ENCODE measurements around the gene ELP1. TPM values are rescaled to one million over a fixed set of nuclear protein-coding genes. Genes with fewer than 3 reads are reported as not detected.
"Not testable (repeated sequence)": the region's sequence is repeated elsewhere in the genome, so short reads cannot be mapped to it uniquely, and the experiment has no call there.

The ELP1 gene
- total RNA-seq, 3 donors from 2014 or later: 14.3 to 18.7 (median 16.7) TPM

DNA sequence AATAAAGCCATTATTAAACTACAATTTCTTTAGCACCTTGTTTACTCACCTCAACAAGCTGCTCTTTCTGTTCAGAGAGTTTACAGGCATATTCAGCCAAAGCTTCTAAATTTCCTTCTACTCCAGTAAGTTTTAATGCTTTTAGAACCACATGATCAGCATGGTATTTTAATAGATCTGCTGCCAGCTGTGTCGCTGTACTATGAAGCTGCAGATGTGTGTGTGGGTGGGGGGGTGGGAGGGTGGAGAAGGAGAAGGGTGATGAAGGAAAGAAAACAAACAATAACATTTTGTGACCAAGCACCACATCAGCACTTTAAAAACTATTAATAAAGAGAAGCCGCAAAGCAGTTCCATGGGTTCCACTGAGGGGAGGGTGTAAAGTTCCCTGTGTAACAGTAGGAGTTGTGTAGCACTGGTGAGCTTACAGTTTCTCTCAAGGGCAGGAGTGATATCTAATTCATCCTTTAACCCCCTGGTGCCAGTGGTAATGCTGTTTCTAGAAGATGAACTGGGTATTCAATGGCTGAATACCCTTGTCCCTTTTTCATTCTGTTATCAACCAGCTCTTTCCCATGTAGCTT lies 38.8 kb upstream of the ELP1 start:
- no peak overlapping the region for H3K4me3 ChIP-seq
- intact Hi-C loops (cut with DNase I, micrococcal nuclease): no loop called here

DNA sequence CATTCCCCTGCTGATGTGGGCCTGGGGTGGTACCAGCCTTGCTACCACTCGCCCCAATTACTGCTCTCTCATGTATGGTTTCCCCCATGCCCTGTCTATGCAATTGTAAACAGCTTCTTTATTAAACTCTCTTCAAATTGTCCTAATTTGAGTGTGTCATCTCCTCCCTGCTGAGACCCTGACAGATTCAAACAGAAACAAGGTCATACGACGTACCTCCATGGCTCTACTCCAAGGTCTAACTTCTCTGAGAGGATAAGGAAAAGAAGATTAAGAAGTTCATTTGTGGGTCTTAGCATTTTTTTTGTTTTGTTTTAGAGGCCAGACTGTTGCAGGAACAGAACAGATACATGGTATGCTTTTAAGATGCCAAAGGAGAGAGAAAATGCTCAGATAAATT lies 38.3 kb upstream of the ELP1 start:
- no peak for DNase-seq
- H3K4me3 ChIP-seq: no peak overlapping the region
- ATAC-seq: no peak
- TF ChIP-seq, protein P1, sequence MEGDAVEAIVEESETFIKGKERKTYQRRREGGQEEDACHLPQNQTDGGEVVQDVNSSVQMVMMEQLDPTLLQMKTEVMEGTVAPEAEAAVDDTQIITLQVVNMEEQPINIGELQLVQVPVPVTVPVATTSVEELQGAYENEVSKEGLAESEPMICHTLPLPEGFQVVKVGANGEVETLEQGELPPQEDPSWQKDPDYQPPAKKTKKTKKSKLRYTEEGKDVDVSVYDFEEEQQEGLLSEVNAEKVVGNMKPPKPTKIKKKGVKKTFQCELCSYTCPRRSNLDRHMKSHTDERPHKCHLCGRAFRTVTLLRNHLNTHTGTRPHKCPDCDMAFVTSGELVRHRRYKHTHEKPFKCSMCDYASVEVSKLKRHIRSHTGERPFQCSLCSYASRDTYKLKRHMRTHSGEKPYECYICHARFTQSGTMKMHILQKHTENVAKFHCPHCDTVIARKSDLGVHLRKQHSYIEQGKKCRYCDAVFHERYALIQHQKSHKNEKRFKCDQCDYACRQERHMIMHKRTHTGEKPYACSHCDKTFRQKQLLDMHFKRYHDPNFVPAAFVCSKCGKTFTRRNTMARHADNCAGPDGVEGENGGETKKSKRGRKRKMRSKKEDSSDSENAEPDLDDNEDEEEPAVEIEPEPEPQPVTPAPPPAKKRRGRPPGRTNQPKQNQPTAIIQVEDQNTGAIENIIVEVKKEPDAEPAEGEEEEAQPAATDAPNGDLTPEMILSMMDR (IDR thresholded peaks at IDR 0.05): no peak
- no peaks in the 10 kb centered on the region for H3K36me3 ChIP-seq (ENCODE audit: low read depth)
- intact Hi-C loops (cut with DNase I, micrococcal nuclease): no loop called here
- no peaks in the 10 kb centered on the region for H3K9me3 ChIP-seq
- H3K4me1 ChIP-seq (ENCODE audit: low read depth): no peaks in the 10 kb centered on the region

More for the DNA sequence above, 38.8 kb upstream of the ELP1 start:
- TF ChIP-seq, protein P1 (IDR thresholded peaks at IDR 0.05): no peak
- Histone ChIP-seq H3K9me3 (no peaks in the 10 kb centered on the region), H3K36me3 (ENCODE audit: low read depth) (no peaks in the 10 kb centered on the region), H3K4me1 (ENCODE audit: low read depth) (no peaks in the 10 kb centered on the region)
- ATAC-seq (no peak), DNase-seq (no peak)

DNA sequence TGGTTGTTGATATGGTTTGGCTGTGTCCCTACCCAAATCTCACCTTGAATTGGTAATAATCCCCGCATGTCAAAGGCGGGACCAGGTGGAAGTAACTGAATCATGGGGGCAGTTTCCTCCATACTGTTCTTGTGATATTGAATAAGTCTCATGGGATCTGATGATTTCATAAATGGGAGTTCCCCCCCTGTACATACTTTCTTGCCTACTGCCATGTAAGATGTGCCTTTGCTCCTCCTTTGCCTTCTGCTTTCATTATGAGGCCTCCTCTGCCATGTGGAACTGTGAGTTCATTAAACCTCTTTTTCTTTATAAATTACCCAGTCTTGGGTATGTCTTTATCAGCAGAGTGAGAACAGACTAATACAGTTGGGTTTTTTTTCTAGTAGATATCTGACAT lies 37.5 kb upstream of the ELP1 start:
- DNase-seq; H3K36me3 ChIP-seq (ENCODE audit: low read depth); intact Hi-C loops (cut with DNase I, micrococcal nuclease); H3K4me1 ChIP-seq (ENCODE audit: low read depth); H3K4me3 ChIP-seq; H3K9me3 ChIP-seq; ATAC-seq: not testable (repeated sequence)

DNA sequence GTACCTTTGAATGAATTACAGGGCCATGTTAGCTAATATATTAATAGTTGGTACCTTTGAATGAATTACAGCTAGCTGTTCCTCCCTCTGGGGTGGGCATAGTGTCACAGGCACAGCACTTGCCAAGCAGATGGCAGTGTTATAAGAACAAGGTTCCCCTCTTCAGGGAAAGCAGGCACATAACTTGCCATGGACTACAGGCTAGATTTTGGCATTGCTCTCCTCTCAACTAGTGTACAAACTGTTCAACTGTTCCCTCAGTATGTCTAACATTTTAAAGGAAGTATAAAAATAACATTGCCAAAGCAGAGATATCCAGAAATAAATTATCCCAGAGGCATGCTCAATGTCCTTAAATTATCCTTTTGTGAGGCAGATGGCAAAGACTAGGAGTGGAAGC lies 34.0 kb upstream of the ELP1 start:
- TF ChIP-seq, protein P1 (IDR thresholded peaks at IDR 0.05): no peak
- no peak for DNase-seq

DNA sequence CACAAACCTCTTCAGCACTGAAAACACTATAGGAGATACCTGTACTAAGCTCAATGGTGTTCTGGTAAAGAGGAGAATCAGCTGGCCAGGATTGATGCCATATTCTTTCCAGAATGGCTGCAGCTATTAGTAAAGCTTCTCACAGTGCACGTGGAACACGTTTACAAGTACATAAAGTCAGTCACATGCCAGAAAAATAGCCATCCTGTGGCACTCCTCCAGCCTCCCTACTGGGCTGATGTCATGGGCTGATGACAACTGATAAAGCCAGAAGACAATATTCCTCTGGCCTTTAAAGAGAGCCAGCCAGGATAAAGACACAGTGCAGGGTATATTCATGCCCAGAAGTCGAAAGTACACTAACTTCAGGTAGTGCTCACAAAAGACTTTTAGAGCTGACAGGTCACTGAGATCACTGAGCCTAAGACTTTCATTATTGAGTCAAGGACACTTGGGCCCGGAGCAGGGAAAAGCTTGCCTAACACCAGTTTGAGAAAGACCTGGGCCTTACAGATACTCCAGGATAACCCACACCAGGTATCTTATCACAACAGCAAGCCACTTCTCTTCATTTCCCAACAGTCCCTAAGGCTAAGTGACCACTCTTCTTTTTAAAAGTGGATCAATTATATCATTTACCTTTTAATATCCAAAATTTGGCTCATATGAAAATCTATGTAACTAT lies 29.7 kb upstream of the ELP1 start:
- ATAC-seq (no peak), DNase-seq (no peak)
- Histone ChIP-seq H3K4me1 (ENCODE audit: low read depth) (no peaks in the 10 kb centered on the region), H3K4me3 (no peak overlapping the region), H3K9me3 (no peaks in the 10 kb centered on the region), H3K36me3 (ENCODE audit: low read depth) (no peaks in the 10 kb centered on the region)
- TF ChIP-seq, protein P1 (IDR thresholded peaks at IDR 0.05): no peak
- intact Hi-C loops (cut with DNase I, micrococcal nuclease): no loop called here

More for the DNA sequence above, 34.0 kb upstream of the ELP1 start:
- Histone ChIP-seq H3K4me3 (no peak overlapping the region), H3K4me1 (ENCODE audit: low read depth) (no peaks in the 10 kb centered on the region), H3K9me3 (no peaks in the 10 kb centered on the region), H3K36me3 (ENCODE audit: low read depth) (no peaks in the 10 kb centered on the region)
- no peak for ATAC-seq
- intact Hi-C loops (cut with DNase I, micrococcal nuclease): no loop called here

DNA sequence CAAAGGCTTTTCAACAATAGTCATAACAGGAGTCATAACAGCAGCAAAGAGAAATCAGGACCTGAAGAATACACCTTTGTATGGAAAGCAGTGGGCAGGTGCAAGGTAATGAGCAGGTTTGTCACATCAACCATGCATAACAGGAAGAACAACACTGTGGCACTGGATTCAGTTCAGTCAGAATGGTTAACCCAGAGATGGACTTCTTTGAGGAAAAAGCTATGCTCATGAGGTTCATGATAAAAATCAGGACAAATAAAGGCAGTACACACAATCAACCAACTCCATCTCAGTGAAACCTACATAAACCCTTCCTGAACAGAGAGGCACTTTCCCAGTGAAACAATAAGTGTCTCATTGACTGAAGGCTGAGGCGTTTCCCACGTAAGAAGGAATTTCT lies 27.2 kb upstream of the ELP1 start:
- Histone ChIP-seq H3K36me3 (ENCODE audit: low read depth) (no peaks in the 10 kb centered on the region), H3K4me3 (no peak overlapping the region), H3K4me1 (ENCODE audit: low read depth) (no peaks in the 10 kb centered on the region), H3K9me3 (no peaks in the 10 kb centered on the region)
- ATAC-seq: no peak
- TF ChIP-seq, protein P1 (IDR thresholded peaks at IDR 0.05): no peak
- intact Hi-C loops (cut with DNase I, micrococcal nuclease): no loop called here
- DNase-seq: no peak
